ENCODE results near the gene RNASEH2B. TPM values are rescaled to one million over a fixed set of nuclear protein-coding genes. Genes with fewer than 3 reads are reported as not detected.
A peak's percentile ranks its signal among the peaks of the same experiment; 100 is the strongest.

Gene RNASEH2B
- total and polyA plus RNA-seq, 2 donors (not counting 1 experiment from before 2014, with no cell fraction given): 64.0 to 151 TPM

- Mint-ChIP-seq H3K4me1 (peaks cover 3% of the 10 kb centered on the region), H3K4me3 (no peak overlapping the region), H3K27ac (no peak overlapping the region), H3K27me3 (no peaks in the 10 kb centered on the region), H3K9me3 (ENCODE audit: insufficient read depth) (peaks cover 3% of the 10 kb centered on the region)
- H3K27me3 ChIP-seq (replicated peaks in 1 of 4; ENCODE audit: control extremely low read depth in 1 of 4, control insufficient read depth in 3 of 4, insufficient read depth in 4 of 4, low read length in 3 of 4): no peaks in the 10 kb centered on the region
- no peak overlapping the region for H2AFZ ChIP-seq (ENCODE audit: insufficient read depth, low read depth, low read length, poor library complexity, severe bottlenecking)
- H3K9ac ChIP-seq (ENCODE audit: low read length): no peak overlapping the region
- peaks cover 2 to 69% of the 10 kb centered on the region in 2 experiments for H3K36me3 ChIP-seq (replicated peaks in 1 of 2; ENCODE audit: control extremely low read depth in 1 of 2, control insufficient read depth in 1 of 2, extremely low read depth in 1 of 2, insufficient read depth in 2 of 2, low read length in 1 of 2)
- no peak overlapping the region for H3K4me2 ChIP-seq (replicated peaks; ENCODE audit: low read depth, low read length, poor library complexity, severe bottlenecking)
- H3K27ac ChIP-seq (ENCODE audit: low read length in 2 of 2): no peak overlapping the region
- H3K79me2 ChIP-seq (ENCODE audit: control insufficient read depth, insufficient read depth, low read length): peaks cover 35% of the 10 kb centered on the region
- peaks cover 24% of the 10 kb centered on the region for H4K20me1 ChIP-seq (ENCODE audit: control insufficient read depth, insufficient read depth, low read length, poor library complexity, severe bottlenecking)
- TF ChIP-seq CTCF (IDR thresholded peaks at IDR 0.05) (no peak), EZH2 (IDR thresholded peaks at IDR 0.05; ENCODE audit: borderline replicate concordance, insufficient read depth, low read depth, low read length, poor library complexity, severe bottlenecking) (no peak)
- H3K4me3 ChIP-seq (ENCODE audit: control extremely low read depth in 1 of 5, extremely low read depth in 1 of 5, insufficient read depth in 1 of 5, low read depth in 2 of 5, low read length in 4 of 5): no peak overlapping the region
- DNase-seq (no peak), ATAC-seq (ENCODE audit: low read depth) (no peak)
- WGBS (ENCODE audit: insufficient coverage): 86% methylated on average over 2 of the region's 5 CpGs
- no peaks in the 10 kb centered on the region for H3K4me1 ChIP-seq (ENCODE audit: control insufficient read depth in 2 of 2, insufficient read depth in 2 of 2, low read length in 2 of 2)
- ChIA-PET POLR2A (no interaction called here), CTCF (no interaction called here)
- H3K9me3 ChIP-seq (ENCODE audit: control extremely low read depth in 1 of 3, control insufficient read depth in 2 of 3, insufficient read depth in 1 of 3, low read length in 2 of 3): no peaks in the 10 kb centered on the region
- intact Hi-C loops (cut with micrococcal nuclease): no loop called here
Observed at GRCh38 chr13:50934735-50935435, 25.3 kb downstream of the RNASEH2B start.

- H3K27ac Mint-ChIP-seq: peak overlapping the region; percentile 8
- POLR2A ChIA-PET: no interaction called here
Observed at GRCh38 chr13:50936679-50937078, 27.1 kb downstream of the RNASEH2B start.

More at GRCh38 chr13:50936679-50937078, 27.1 kb downstream of the RNASEH2B start:
- H3K4me3 Mint-ChIP-seq: no peak overlapping the region
- H2AFZ ChIP-seq (ENCODE audit: insufficient read depth, low read depth, low read length, poor library complexity, severe bottlenecking): no peak overlapping the region
- no peak overlapping the region for H3K27ac ChIP-seq (ENCODE audit: low read length in 2 of 2)
- no peaks in the 10 kb centered on the region for H3K4me1 ChIP-seq (ENCODE audit: control insufficient read depth in 2 of 2, insufficient read depth in 2 of 2, low read length in 2 of 2)
- H3K4me1 Mint-ChIP-seq: peaks cover 3% of the 10 kb centered on the region
- H3K4me2 ChIP-seq (replicated peaks; ENCODE audit: low read depth, low read length, poor library complexity, severe bottlenecking): no peak overlapping the region
- peaks cover 25% of the 10 kb centered on the region for H3K79me2 ChIP-seq (ENCODE audit: control insufficient read depth, insufficient read depth, low read length)
- peaks cover 3% of the 10 kb centered on the region for H3K9me3 Mint-ChIP-seq (ENCODE audit: insufficient read depth)
- ATAC-seq (ENCODE audit: low read depth) (no peak), DNase-seq (no peak)
- H3K9ac ChIP-seq (ENCODE audit: low read length): no peak overlapping the region
- no peaks in the 10 kb centered on the region for H3K27me3 ChIP-seq (replicated peaks in 1 of 4; ENCODE audit: control extremely low read depth in 1 of 4, control insufficient read depth in 3 of 4, insufficient read depth in 4 of 4, low read length in 3 of 4)
- H4K20me1 ChIP-seq (ENCODE audit: control insufficient read depth, insufficient read depth, low read length, poor library complexity, severe bottlenecking): peaks cover 24% of the 10 kb centered on the region
- no peak for TF ChIP-seq CTCF (IDR thresholded peaks at IDR 0.05)
- no peak for TF ChIP-seq EZH2 (IDR thresholded peaks at IDR 0.05; ENCODE audit: borderline replicate concordance, insufficient read depth, low read depth, low read length, poor library complexity, severe bottlenecking)
- WGBS (ENCODE audit: insufficient coverage): 100% methylated on average over 1 of the region's 2 CpGs
- peaks cover 2 to 71% of the 10 kb centered on the region in 2 experiments for H3K36me3 ChIP-seq (replicated peaks in 1 of 2; ENCODE audit: control extremely low read depth in 1 of 2, control insufficient read depth in 1 of 2, extremely low read depth in 1 of 2, insufficient read depth in 2 of 2, low read length in 1 of 2)
- CTCF ChIA-PET: interaction anchor here (1.1 to 1.9 kb wide), 2 partner anchors 25 to 960 kb away, joined by 3 to 4 read pairs; no protein-coding TSS in a partner anchor
- no peaks in the 10 kb centered on the region for H3K9me3 ChIP-seq (ENCODE audit: control extremely low read depth in 1 of 3, control insufficient read depth in 2 of 3, insufficient read depth in 1 of 3, low read length in 2 of 3)
- H3K4me3 ChIP-seq (ENCODE audit: control extremely low read depth in 1 of 5, extremely low read depth in 1 of 5, insufficient read depth in 1 of 5, low read depth in 2 of 5, low read length in 4 of 5): no peak overlapping the region
- H3K27me3 Mint-ChIP-seq: no peaks in the 10 kb centered on the region
- intact Hi-C loops (cut with micrococcal nuclease): no loop called here
